MM.1S (cell line): Measurements from ENCODE around the gene PPP2R1B.
"Not testable (repeated sequence)": the region's sequence is repeated elsewhere in the genome, so short reads cannot be mapped to it uniquely, and the experiment has no call there.

Source experiments
- DNase-seq: peaks from one replicate; pipeline ENCODE4 v3.0.0-alpha.2; 2015
- H2AFZ ChIP-seq: fragments of 300-600 bp; sonication (generic); 2 replicates; pipeline ENCODE4 v1.6.0; 2016; ENCODE audit warnings: antibody characterized with exemption, low read length
- H3F3A ChIP-seq: fragments of 300-600 bp; sonication (generic); 2 replicates; pipeline ENCODE4 v1.6.1; 2016; ENCODE audit warnings: mild to moderate bottlenecking, antibody characterized with exemption, low read length, moderate library complexity, mixed read lengths; ENCODE audit not compliant: insufficient read depth
- H3K27ac ChIP-seq: fragments of 300-600 bp; sonication (generic); 2 replicates; pipeline ENCODE4 v1.5.1; 2016; ENCODE audit warnings: mild to moderate bottlenecking, low read length
- H3K27me3 ChIP-seq: fragments of 300-600 bp; sonication (generic); replicated peaks from 2 replicates; pipeline ENCODE4 v1.6.0; 2016; ENCODE audit warnings: low read length; ENCODE audit not compliant: insufficient read depth
- H3K36me3 ChIP-seq: fragments of 300-600 bp; sonication (generic); replicated peaks from 2 replicates; pipeline ENCODE4 v1.6.1; 2016; ENCODE audit warnings: mild to moderate bottlenecking, low read length, mixed read lengths; ENCODE audit not compliant: insufficient read depth
- H3K4me1 ChIP-seq: fragments of 300-600 bp; sonication (generic); 2 replicates; pipeline ENCODE4 v1.6.1; 2016; ENCODE audit warnings: low read length, mixed read lengths
- H3K4me2 ChIP-seq: fragments of 300-600 bp; sonication (generic); 2 replicates; pipeline ENCODE4 v1.6.0; 2016; ENCODE audit warnings: low read depth, low read length
- H3K4me3 ChIP-seq: fragments of 300-600 bp; sonication (generic); 2 replicates; pipeline ENCODE4 v1.5.1; 2016; ENCODE audit warnings: low read length, mixed read lengths
- H3K79me2 ChIP-seq: fragments of 300-600 bp; sonication (generic); 2 replicates; pipeline ENCODE4 v1.6.1; 2016; ENCODE audit warnings: mixed run types, low read length, mixed read lengths
- H3K9ac ChIP-seq: fragments of 300-600 bp; sonication (generic); 2 replicates; pipeline ENCODE4 v1.6.1; 2016; ENCODE audit warnings: low read length, mixed read lengths
- H3K9me2 ChIP-seq: fragments of 300-600 bp; sonication (generic); replicated peaks from 2 replicates; pipeline ENCODE4 v1.6.1; 2016; ENCODE audit warnings: mild to moderate bottlenecking, low read length, mixed read lengths; ENCODE audit not compliant: insufficient read depth
- H3K9me3 ChIP-seq: fragments of 300-600 bp; sonication (generic); replicated peaks from 2 replicates; pipeline ENCODE4 v1.6.1; 2016; ENCODE audit warnings: mild to moderate bottlenecking, low read length, mixed read lengths; ENCODE audit not compliant: insufficient read depth
- H4K20me1 ChIP-seq: fragments of 300-600 bp; sonication (generic); 2 replicates; pipeline ENCODE4 v1.6.1; 2016; ENCODE audit warnings: mild to moderate bottlenecking, low read length, moderate library complexity, mixed read lengths; ENCODE audit not compliant: insufficient read depth
- EZH2 ChIP-seq: fragments of 300-600 bp; sonication (generic); optimal IDR thresholded peaks from 2 replicates; pipeline ENCODE3; 2017; ENCODE audit warnings: low read depth, mild to moderate bottlenecking, antibody characterized with exemption, low read length, mixed read lengths
- EZH2phosphoT487 ChIP-seq: fragments of 300-600 bp; sonication (generic); IDR thresholded peaks from 2 replicates; pipeline ENCODE4 v1.6.1; 2018; ENCODE audit warnings: antibody characterized with exemption, low read length
- TF ChIP-seq, protein P1 (sequence below): fragments of 300-600 bp; sonication (generic); IDR thresholded peaks from 2 replicates; pipeline ENCODE4 v1.5.1; 2016; ENCODE audit warnings: antibody characterized with exemption, low read length, mixed read lengths

The PPP2R1B gene

DNA sequence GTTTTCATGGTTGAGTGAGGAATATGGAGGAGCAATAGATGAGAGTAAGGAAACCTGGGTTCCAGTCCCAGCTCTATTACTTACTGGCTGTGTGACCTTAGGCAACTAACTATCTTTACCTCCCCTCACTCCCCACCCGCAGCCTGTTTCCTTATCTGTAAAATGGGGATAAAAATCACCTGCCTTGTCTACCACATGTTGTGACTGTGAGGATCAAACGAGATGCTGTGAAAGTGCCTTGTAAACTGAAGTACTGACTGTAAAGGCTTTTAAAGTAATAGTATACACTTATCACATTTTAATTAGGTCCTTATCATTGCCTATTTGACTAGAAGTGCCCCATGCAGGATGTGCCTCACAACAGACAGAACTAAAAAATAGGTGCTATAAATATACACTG is 18.9 kb upstream of the PPP2R1B start:
- Histone ChIP-seq H3K4me2 (no peak overlapping the region), H3K79me2 (no peaks in the 10 kb centered on the region), H3K9me2 (no peaks in the 10 kb centered on the region), H3K4me3 (no peak overlapping the region), H3K9me3 (no peaks in the 10 kb centered on the region), H3K4me1 (no peaks in the 10 kb centered on the region), H4K20me1 (no peaks in the 10 kb centered on the region), H3F3A (no peaks in the 10 kb centered on the region), H3K9ac (no peak overlapping the region), H3K27ac (no peak overlapping the region), H2AFZ (no peak overlapping the region), H3K36me3 (no peaks in the 10 kb centered on the region), H3K27me3 (no peaks in the 10 kb centered on the region)
- TF ChIP-seq EZH2, result no peak
- TF ChIP-seq, protein P1, sequence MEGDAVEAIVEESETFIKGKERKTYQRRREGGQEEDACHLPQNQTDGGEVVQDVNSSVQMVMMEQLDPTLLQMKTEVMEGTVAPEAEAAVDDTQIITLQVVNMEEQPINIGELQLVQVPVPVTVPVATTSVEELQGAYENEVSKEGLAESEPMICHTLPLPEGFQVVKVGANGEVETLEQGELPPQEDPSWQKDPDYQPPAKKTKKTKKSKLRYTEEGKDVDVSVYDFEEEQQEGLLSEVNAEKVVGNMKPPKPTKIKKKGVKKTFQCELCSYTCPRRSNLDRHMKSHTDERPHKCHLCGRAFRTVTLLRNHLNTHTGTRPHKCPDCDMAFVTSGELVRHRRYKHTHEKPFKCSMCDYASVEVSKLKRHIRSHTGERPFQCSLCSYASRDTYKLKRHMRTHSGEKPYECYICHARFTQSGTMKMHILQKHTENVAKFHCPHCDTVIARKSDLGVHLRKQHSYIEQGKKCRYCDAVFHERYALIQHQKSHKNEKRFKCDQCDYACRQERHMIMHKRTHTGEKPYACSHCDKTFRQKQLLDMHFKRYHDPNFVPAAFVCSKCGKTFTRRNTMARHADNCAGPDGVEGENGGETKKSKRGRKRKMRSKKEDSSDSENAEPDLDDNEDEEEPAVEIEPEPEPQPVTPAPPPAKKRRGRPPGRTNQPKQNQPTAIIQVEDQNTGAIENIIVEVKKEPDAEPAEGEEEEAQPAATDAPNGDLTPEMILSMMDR, result no peak
- no peak for DNase-seq

GRCh38 chr11:111784311-111784710 is 18.1 kb upstream of the PPP2R1B start:
- H3K4me3 ChIP-seq, H3K36me3 ChIP-seq, H3K27ac ChIP-seq, H3K9ac ChIP-seq, DNase-seq, H4K20me1 ChIP-seq, H3K27me3 ChIP-seq, H3F3A ChIP-seq, H3K79me2 ChIP-seq, H3K9me3 ChIP-seq, H3K4me1 ChIP-seq, H3K9me2 ChIP-seq, H3K4me2 ChIP-seq, H2AFZ ChIP-seq: not testable (repeated sequence)

DNA sequence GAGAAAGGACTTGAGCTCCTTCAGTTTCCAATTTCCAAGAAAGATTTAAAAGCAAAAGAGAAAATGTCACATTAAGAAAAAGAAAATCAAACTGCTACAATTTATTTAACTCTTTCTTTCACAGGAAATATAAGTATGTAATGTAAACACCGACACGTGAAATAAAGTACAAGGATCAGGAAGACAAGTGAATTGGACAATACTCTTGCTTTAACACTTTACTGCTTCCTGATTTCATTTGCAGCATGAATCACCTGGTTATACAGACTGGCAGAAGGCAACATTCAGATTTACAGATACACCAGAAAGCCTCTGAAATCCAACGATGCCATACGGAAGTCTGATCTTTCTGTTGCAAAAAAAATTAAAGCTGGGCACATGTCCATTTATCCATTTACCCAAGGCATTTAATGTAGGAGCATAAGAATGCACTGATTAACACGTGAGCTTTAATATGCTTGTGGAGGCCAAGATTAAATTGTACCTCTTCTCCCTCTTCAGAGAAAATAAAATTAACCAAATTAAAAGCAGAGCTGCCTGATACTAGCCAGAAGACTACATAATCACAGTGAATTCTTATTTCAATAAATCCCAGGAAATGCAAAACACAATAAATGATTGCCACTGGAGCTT is 16.0 kb upstream of the PPP2R1B start:
- H3K9ac ChIP-seq, result no peak overlapping the region
- no peak overlapping the region for H3K27ac ChIP-seq

DNA sequence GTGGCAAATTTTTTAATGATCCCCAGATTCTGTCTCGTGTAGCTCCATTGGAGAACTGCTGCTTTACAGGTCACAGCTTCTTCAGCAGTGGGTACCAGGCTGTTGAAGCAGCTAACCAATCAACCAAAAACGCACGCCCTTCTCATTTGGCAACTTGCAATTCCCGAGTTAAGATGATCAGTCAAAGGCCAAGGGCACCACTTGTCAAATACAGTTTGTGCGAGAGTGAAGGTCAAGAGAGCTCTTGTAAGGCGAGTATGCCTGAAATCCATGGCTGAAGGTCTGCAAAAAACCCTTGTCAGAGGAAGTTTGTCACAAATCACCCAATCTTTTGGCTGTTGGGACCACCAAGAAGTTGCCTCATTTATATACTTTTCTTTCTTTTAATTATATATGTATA is 12.9 kb upstream of the PPP2R1B start:
- Histone ChIP-seq H3K27ac (no peak overlapping the region), H3K9me3 (no peaks in the 10 kb centered on the region), H3F3A (no peaks in the 10 kb centered on the region), H2AFZ (no peak overlapping the region), H3K4me2 (no peak overlapping the region), H3K79me2 (no peaks in the 10 kb centered on the region), H3K9ac (no peak overlapping the region), H3K9me2 (no peaks in the 10 kb centered on the region), H4K20me1 (no peaks in the 10 kb centered on the region), H3K36me3 (no peaks in the 10 kb centered on the region), H3K4me1 (peaks cover 11% of the 10 kb centered on the region), H3K27me3 (no peaks in the 10 kb centered on the region), H3K4me3 (no peak overlapping the region)
- TF ChIP-seq, protein P1, result no peak
- TF ChIP-seq EZH2phosphoT487 (no peak), EZH2 (no peak)
- DNase-seq, result no peak

More for the DNA sequence above, 16.0 kb upstream of the PPP2R1B start:
- no peaks in the 10 kb centered on the region for H3K36me3 ChIP-seq
- H3F3A ChIP-seq, result no peaks in the 10 kb centered on the region
- no peak for DNase-seq
- no peaks in the 10 kb centered on the region for H4K20me1 ChIP-seq
- no peaks in the 10 kb centered on the region for H3K79me2 ChIP-seq
- no peak overlapping the region for H3K4me3 ChIP-seq
- no peak overlapping the region for H2AFZ ChIP-seq
- H3K9me2 ChIP-seq, result no peaks in the 10 kb centered on the region
- no peaks in the 10 kb centered on the region for H3K9me3 ChIP-seq
- TF ChIP-seq, protein P1, result no peak
- no peak for TF ChIP-seq EZH2phosphoT487
- no peak for TF ChIP-seq EZH2
- no peak overlapping the region for H3K4me2 ChIP-seq
- H3K4me1 ChIP-seq, result no peaks in the 10 kb centered on the region; the same call in 1 of the 2 replicates
- no peaks in the 10 kb centered on the region for H3K27me3 ChIP-seq
